Subcutaneous adipose tissue (tissue), 4 donors: ENCODE data around the gene SNRPA. TPM values are rescaled to one million over a fixed set of nuclear protein-coding genes. Genes with fewer than 3 reads are reported as not detected.

ENCODE experiments used
- CTCF ChIP-seq: fragments of 450-650 bp; IDR thresholded peaks from one replicate; pipeline ENCODE4 v1.5.1; 2016; ENCODE audit warnings: low read depth, mild to moderate bottlenecking, control low read depth, antibody characterized with exemption, moderate library complexity
- total RNA-seq, 4 donors: library from RNA; depleted of rRNA; stranded (reverse); fragments of >200 nt; gene quantifications; one replicate each; pipeline ENCODE4 v1.1.0, GENCODE V29; 2016

Gene SNRPA
- total RNA-seq, 4 donors from 2014 or later, result 19.1 to 50.1 (median 29.7) TPM

GRCh38 chr19:40798683-40799557 is 47.9 kb downstream of the SNRPA start, which contains the start of gene EGLN2:
EGLN2 (plus strand) TSS chr19:40799191; CDS start chr19:40800573, 1,382 bp downstream.
- TF ChIP-seq CTCF, result no peak

GRCh38 chr19:40799558-40800338 is 48.7 kb downstream of the SNRPA start:
- no peak for TF ChIP-seq CTCF

GRCh38 chr19:40800339-40800996 is 49.5 kb downstream of the SNRPA start:
- no peak for TF ChIP-seq CTCF

GRCh38 chr19:40800997-40801377 is 50.0 kb downstream of the SNRPA start:
- no peak for TF ChIP-seq CTCF

- TF ChIP-seq CTCF, result no peak
These were observed 50.7 kb downstream of the SNRPA start for GRCh38 chr19:40801426-40802299.

GRCh38 chr19:40802300-40803169 is 51.5 kb downstream of the SNRPA start:
- TF ChIP-seq CTCF, result no peak
